ENCODE results near the gene HOXA5.

DNA sequence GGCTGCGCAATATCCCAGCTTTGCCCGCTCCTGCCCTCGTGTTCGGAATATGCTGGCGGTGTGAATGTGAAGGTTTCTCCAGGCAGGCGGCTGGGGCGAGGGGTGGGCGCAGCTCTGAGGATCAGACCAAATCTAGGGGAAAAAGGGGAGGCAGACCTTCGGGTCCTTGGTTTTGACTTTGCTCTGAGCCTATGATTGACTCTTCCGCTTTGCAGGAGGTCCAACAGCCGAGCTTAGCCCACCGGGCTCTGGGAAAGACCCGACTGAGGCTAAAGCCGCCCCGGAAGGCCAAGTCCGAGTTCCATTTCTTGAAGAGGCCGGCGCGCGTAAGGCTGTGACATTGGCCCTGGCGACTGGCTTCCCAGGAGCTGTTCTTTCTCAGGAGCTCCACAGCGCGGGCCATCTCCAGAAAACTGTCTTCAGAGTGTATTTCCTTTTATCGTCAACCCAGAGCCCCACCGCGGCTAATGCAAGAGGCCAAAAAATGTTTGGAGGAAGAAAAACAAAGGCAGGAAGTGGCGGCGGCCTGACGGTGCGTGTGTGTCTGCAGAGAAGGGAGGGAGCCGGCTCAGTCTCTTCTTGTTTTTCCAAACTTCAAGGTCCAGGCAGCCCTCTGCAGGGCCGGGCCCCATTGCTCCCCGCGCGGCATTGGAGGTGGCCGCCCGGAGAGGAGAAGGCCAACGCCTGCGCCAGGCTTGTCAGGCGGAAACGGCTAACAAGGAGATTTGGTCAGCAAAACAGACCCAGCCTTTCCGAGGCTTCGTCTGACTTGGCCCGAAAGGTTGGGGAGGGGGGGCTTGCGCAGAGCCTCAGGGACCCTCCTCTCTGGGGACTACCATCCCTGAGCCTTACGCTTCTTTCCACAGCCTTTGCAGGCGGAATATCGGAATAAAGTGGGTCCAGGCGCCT lies 45.2 kb upstream of the HOXA5 start:
- TF ChIP-seq, protein P1, sequence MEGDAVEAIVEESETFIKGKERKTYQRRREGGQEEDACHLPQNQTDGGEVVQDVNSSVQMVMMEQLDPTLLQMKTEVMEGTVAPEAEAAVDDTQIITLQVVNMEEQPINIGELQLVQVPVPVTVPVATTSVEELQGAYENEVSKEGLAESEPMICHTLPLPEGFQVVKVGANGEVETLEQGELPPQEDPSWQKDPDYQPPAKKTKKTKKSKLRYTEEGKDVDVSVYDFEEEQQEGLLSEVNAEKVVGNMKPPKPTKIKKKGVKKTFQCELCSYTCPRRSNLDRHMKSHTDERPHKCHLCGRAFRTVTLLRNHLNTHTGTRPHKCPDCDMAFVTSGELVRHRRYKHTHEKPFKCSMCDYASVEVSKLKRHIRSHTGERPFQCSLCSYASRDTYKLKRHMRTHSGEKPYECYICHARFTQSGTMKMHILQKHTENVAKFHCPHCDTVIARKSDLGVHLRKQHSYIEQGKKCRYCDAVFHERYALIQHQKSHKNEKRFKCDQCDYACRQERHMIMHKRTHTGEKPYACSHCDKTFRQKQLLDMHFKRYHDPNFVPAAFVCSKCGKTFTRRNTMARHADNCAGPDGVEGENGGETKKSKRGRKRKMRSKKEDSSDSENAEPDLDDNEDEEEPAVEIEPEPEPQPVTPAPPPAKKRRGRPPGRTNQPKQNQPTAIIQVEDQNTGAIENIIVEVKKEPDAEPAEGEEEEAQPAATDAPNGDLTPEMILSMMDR (IDR thresholded peaks at IDR 0.05): no peak
- peak in 1 of 2 donors; percentile 13 for TF ChIP-seq POLR2A (IDR thresholded peaks at IDR 0.05)
